Vagina (tissue), 2 donors: ENCODE measurements around the gene TNFAIP8L1. TPM values are rescaled to one million over a fixed set of nuclear protein-coding genes. Genes with fewer than 3 reads are reported as not detected.

Experiments
- DNase-seq, 2 donors: peaks; one replicate each; pipeline ENCODE4 v3.0.0-alpha.2; 2017; ENCODE audit errors: extremely low spot score in 2 of 2
- H3K27ac ChIP-seq: fragments of 200-600 bp; sonication (generic); one replicate; pipeline ENCODE4 v1.5.1; 2019
- H3K27me3 ChIP-seq: fragments of 200-600 bp; sonication (generic); one replicate; pipeline ENCODE4 v1.5.1; 2019
- H3K36me3 ChIP-seq, 2 donors: fragments of 200-600 bp; sonication (generic); one replicate each; pipeline ENCODE4 v1.5.1; 2017 to 2019
- H3K4me1 ChIP-seq: fragments of 200-600 bp; sonication (generic); one replicate; pipeline ENCODE4 v1.5.1; 2019
- H3K4me3 ChIP-seq, 2 donors: fragments of 200-600 bp; sonication (generic); 1 replicate in 1 of 2; 2 replicates in 1 of 2; pipeline ENCODE4 v1.5.1; 2016 to 2019
- H3K9me3 ChIP-seq: fragments of 200-600 bp; sonication (generic); one replicate; pipeline ENCODE4 v1.5.1; 2019
- CTCF ChIP-seq, 3 experiments: fragments of 450-650 bp in 2 of 3; fragments of 200-600 bp in 1 of 3; sonication (generic) in 1 of 3; IDR thresholded peaks; one replicate each; pipeline ENCODE4 v1.5.1; 2017 to 2019; ENCODE audit warnings: antibody characterized with exemption in 3 of 3, mild to moderate bottlenecking in 2 of 3, moderate library complexity in 2 of 3
- POLR2A ChIP-seq, 2 donors: fragments of 450-650 bp; IDR thresholded peaks; one replicate each; pipeline ENCODE4 v1.6.1; 2017; ENCODE audit warnings: antibody characterized with exemption in 2 of 2, mild to moderate bottlenecking in 2 of 2, moderate library complexity in 2 of 2
- POLR2AphosphoS5 ChIP-seq, 2 donors: sonication (generic); formaldehyde crosslinking; IDR thresholded peaks; one replicate each; pipeline ENCODE4 v1.9.0; 2017; ENCODE audit warnings: antibody characterized with exemption in 2 of 2, mild to moderate bottlenecking in 2 of 2, low read depth in 1 of 2; ENCODE audit not compliant: insufficient read depth in 1 of 2
- intact Hi-C: fragments of 100-400 bp; cut with DNase I; formaldehyde crosslinking; loops from one replicate; pipeline ENCODE4 v1.15.1; 2023
- total RNA-seq: library from RNA; depleted of rRNA; stranded (reverse); fragments of >200 nt; gene quantifications from one replicate; pipeline ENCODE4 v1.2.3, GENCODE V29; 2016

The TNFAIP8L1 gene
- total RNA-seq, 1 donor from 2014 or later, result 13.0 TPM

GRCh38 chr19:4624301-4624700 lies 15.0 kb upstream of the TNFAIP8L1 start:
- H3K36me3 ChIP-seq, result no peaks in the 10 kb centered on the region
- TF ChIP-seq POLR2AphosphoS5 (IDR thresholded peaks at IDR 0.05; ENCODE audit: insufficient read depth in 1 of 2, low read depth in 1 of 2), result no peak
- no peak for TF ChIP-seq POLR2A (IDR thresholded peaks at IDR 0.05)
- no peak for TF ChIP-seq CTCF (IDR thresholded peaks at IDR 0.05)
- no peak overlapping the region for H3K4me3 ChIP-seq
- no peaks in the 10 kb centered on the region for H3K27me3 ChIP-seq
- intact Hi-C loops, result no loop called here
- H3K9me3 ChIP-seq, result no peaks in the 10 kb centered on the region
- DNase-seq, result no peak
- no peaks in the 10 kb centered on the region for H3K4me1 ChIP-seq
- no peak overlapping the region for H3K27ac ChIP-seq

- Histone ChIP-seq H3K4me1 (no peaks in the 10 kb centered on the region), H3K27ac (no peak overlapping the region), H3K36me3 (no peaks in the 10 kb centered on the region), H3K27me3 (no peaks in the 10 kb centered on the region), H3K9me3 (no peaks in the 10 kb centered on the region), H3K4me3 (no peak overlapping the region)
- intact Hi-C loops, result no loop called here
- TF ChIP-seq POLR2A (IDR thresholded peaks at IDR 0.05), result no peak
- TF ChIP-seq POLR2AphosphoS5 (IDR thresholded peaks at IDR 0.05; ENCODE audit: insufficient read depth in 1 of 2, low read depth in 1 of 2), result no peak
- no peak for TF ChIP-seq CTCF (IDR thresholded peaks at IDR 0.05)
- no peak for DNase-seq
These were observed 14.5 kb upstream of the TNFAIP8L1 start for GRCh38 chr19:4624733-4625362.

GRCh38 chr19:4633140-4633967 lies 6.0 kb upstream of the TNFAIP8L1 start:
- no peaks in the 10 kb centered on the region for H3K27me3 ChIP-seq
- no peak overlapping the region for H3K27ac ChIP-seq
- DNase-seq, result no peak
- intact Hi-C loops, result no loop called here
- TF ChIP-seq CTCF (IDR thresholded peaks at IDR 0.05) (peak in 1 of 3 experiments; percentile 61), POLR2AphosphoS5 (IDR thresholded peaks at IDR 0.05; ENCODE audit: insufficient read depth in 1 of 2, low read depth in 1 of 2) (no peak), POLR2A (IDR thresholded peaks at IDR 0.05) (no peak)
- H3K9me3 ChIP-seq, result no peaks in the 10 kb centered on the region
- H3K4me1 ChIP-seq, result peaks cover 22% of the 10 kb centered on the region
- no peaks in the 10 kb centered on the region for H3K36me3 ChIP-seq
- H3K4me3 ChIP-seq, result no peak overlapping the region

- Histone ChIP-seq H3K4me1 (peaks cover 41% of the 10 kb centered on the region), H3K27me3 (no peaks in the 10 kb centered on the region), H3K27ac (no peak overlapping the region), H3K36me3 (no peaks in the 10 kb centered on the region), H3K9me3 (no peaks in the 10 kb centered on the region), H3K4me3 (peak overlapping the region; percentile 43)
- no peak for DNase-seq
- intact Hi-C loops, result loop anchor here (5.0 kb wide), 1 partner anchor 58 kb away; no protein-coding TSS in a partner anchor
- TF ChIP-seq POLR2A (IDR thresholded peaks at IDR 0.05) (no peak), CTCF (IDR thresholded peaks at IDR 0.05) (no peak), POLR2AphosphoS5 (IDR thresholded peaks at IDR 0.05; ENCODE audit: insufficient read depth in 1 of 2, low read depth in 1 of 2) (no peak)
These were observed 3.6 kb upstream of the TNFAIP8L1 start for GRCh38 chr19:4635754-4636116.
